ENCODE measurements around the gene CA6.

CA6 gene

GRCh38 chr1:8905582-8906191, 40.0 kb upstream of the CA6 start:
- TF ChIP-seq, protein P1, sequence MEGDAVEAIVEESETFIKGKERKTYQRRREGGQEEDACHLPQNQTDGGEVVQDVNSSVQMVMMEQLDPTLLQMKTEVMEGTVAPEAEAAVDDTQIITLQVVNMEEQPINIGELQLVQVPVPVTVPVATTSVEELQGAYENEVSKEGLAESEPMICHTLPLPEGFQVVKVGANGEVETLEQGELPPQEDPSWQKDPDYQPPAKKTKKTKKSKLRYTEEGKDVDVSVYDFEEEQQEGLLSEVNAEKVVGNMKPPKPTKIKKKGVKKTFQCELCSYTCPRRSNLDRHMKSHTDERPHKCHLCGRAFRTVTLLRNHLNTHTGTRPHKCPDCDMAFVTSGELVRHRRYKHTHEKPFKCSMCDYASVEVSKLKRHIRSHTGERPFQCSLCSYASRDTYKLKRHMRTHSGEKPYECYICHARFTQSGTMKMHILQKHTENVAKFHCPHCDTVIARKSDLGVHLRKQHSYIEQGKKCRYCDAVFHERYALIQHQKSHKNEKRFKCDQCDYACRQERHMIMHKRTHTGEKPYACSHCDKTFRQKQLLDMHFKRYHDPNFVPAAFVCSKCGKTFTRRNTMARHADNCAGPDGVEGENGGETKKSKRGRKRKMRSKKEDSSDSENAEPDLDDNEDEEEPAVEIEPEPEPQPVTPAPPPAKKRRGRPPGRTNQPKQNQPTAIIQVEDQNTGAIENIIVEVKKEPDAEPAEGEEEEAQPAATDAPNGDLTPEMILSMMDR (IDR thresholded peaks at IDR 0.05; ENCODE audit: insufficient read depth, missing control alignments) = no peak
- FAIRE-seq = no peak
- no peak for DNase-seq (ENCODE audit: insufficient read length, low spot score)

GRCh38 chr1:8908388-8909151, 37.1 kb upstream of the CA6 start:
- no peak for DNase-seq (ENCODE audit: insufficient read length, low spot score)
- TF ChIP-seq, protein P1 (IDR thresholded peaks at IDR 0.05; ENCODE audit: insufficient read depth, missing control alignments) = no peak
- FAIRE-seq = no peak

DNA sequence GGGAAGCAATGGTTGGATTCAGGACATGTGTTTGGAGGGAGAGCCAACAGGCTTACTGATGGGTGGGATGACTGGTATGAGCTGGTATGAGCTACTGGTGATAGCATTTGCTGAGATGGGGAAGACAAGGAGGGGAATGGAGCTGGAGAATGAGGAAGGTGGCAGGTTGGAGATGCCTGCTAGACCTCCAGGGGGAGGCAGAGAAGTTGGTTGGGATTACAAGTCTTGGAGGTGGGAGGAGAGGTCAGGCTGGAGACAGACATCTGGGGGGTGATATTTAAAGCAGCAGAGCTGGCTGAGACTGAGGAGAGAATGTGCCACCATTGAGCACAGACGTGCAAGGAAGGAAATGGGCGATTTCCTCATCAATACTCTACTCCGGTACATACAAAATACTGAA, 35.3 kb upstream of the CA6 start:
- DNase-seq (ENCODE audit: insufficient read length, low spot score) (no peak), FAIRE-seq (no peak)
- TF ChIP-seq, protein P1 (IDR thresholded peaks at IDR 0.05; ENCODE audit: insufficient read depth, missing control alignments) = no peak

DNA sequence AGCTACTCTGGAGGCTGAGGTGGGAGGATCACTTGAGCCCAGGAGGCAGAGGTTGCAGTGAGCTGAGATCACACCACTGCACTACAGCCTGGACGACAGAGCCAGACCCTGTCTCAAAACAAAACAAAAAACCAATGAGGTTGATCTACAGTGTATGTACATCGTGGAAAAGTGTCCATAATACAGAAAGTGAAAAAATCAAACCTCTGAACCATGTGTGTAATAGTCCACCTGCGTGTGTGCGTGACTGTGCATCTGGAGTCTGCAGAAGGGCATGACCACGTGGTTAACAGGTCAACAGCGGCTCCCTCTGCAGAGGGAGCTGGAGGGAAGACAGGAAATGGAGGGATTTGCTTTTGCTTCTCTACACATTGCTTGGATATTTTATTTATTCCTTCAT, 34.8 kb upstream of the CA6 start:
- FAIRE-seq (no peak), DNase-seq (ENCODE audit: insufficient read length, low spot score) (no peak)
- TF ChIP-seq, protein P1 (IDR thresholded peaks at IDR 0.05; ENCODE audit: insufficient read depth, missing control alignments) = no peak

DNA sequence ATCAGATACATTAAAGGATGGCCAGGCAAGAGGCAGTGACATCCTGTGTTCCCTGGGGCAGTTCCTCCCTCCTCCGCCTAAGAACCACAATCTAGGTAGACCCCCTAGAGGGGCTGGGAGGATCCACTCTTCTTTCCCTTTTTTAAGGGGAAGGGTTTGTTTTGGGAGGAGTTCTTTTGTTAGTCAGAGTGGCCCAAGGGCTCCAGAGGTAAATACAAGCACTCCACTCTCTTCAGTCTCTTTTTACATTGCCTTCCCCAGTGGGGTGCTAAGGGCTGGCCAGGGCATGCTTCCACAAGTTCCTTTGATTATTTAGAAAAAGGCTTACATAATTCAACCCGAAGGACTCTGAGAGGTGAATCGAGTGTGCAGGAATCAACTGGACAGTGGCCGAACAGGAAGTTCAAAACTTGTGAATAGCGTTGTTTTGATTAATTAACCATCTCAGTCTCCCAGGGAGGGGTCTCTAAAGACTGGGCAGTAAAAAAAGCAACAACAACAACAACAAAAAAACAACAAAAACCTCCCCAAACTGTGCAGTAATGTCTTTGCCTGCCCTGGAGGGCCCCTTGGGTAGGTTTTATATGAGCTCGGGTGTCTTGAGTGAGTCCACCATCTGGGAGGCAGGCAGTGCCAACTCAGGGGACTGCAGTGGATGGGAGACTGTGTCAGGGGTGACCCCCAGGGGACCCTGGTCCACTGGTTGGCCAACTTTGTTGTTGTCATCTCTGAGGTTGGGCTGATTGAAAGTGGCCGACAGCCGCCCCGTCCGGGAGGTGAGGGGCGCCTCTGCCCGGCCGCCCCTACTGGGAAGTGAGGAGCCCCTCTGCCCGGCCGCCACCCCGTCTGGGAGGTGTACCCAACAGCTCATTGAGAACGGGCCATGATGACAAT, 34.0 kb upstream of the CA6 start:
- DNase-seq (ENCODE audit: insufficient read length, low spot score) = no peak
- FAIRE-seq = no peak

GRCh38 chr1:8913457-8913856, 32.2 kb upstream of the CA6 start:
- TF ChIP-seq, protein P1 (IDR thresholded peaks at IDR 0.05; ENCODE audit: insufficient read depth, missing control alignments) = no peak
- FAIRE-seq (no peak), DNase-seq (ENCODE audit: insufficient read length, low spot score) (no peak)

More for the DNA sequence above, 34.0 kb upstream of the CA6 start:
- TF ChIP-seq, protein P1 (IDR thresholded peaks at IDR 0.05; ENCODE audit: insufficient read depth, missing control alignments) = no peak

All from D721Med (cell line).